A673 (cell line): ENCODE data around the gene C10orf95. TPM values are rescaled to one million over a fixed set of nuclear protein-coding genes. Genes with fewer than 3 reads are reported as not detected.
A peak's percentile ranks its signal among the peaks of the same experiment; 100 is the strongest.

Source experiments
- BruUV-seq: library from RNA; stranded (reverse); fragments of 400-500 nt; replicated peaks from 2 replicates; lab custom pipeline; 2021; lab: Mats Ljungman, UMichigan
- CTCF ChIA-PET: fragments of 300-600 bp; sonication (Branson Sonifier 250); formaldehyde crosslinking; loops from one replicate; lab custom pipeline; 2022; ENCODE audit warnings: antibody characterized with exemption; lab: Charles Lee
- POLR2A ChIA-PET: fragments of 300-600 bp; sonication (Branson Sonifier 250); formaldehyde crosslinking; loops from one replicate; lab custom pipeline; 2022; ENCODE audit warnings: antibody characterized with exemption; ENCODE audit not compliant: low non-redundant PET; lab: Charles Lee
- DNase-seq: peaks from one replicate; pipeline ENCODE4 v3.0.0-alpha.2; 2015; ENCODE audit warnings: low spot score
- H3K27ac ChIP-seq: fragments of 200-600 bp; sonication (generic); 2 replicates; pipeline ENCODE4 v1.5.1; 2016; ENCODE audit warnings: mixed run types, low read depth, mild to moderate bottlenecking, mixed read lengths, antibody characterized with exemption, low read length; ENCODE audit not compliant: poor library complexity, severe bottlenecking
- H3K27me3 ChIP-seq: fragments of 200-600 bp; sonication (generic); replicated peaks from 2 replicates; pipeline ENCODE4 v1.6.1; 2017; ENCODE audit warnings: mixed run types, low read depth, mild to moderate bottlenecking, mixed read lengths, antibody characterized with exemption, low read length; ENCODE audit not compliant: insufficient read depth, poor library complexity
- H3K36me3 ChIP-seq: fragments of 200-600 bp; sonication (generic); 2 replicates; pipeline ENCODE4 v1.6.1; 2016; ENCODE audit warnings: mixed run types, mild to moderate bottlenecking, mixed read lengths, antibody characterized with exemption, low read length; ENCODE audit not compliant: insufficient read depth, poor library complexity, severe bottlenecking
- H3K4me1 ChIP-seq: fragments of 200-600 bp; sonication (generic); 2 replicates; pipeline ENCODE4 v1.6.1; 2017; ENCODE audit warnings: mixed run types, mild to moderate bottlenecking, mixed read lengths, antibody characterized with exemption, low read length; ENCODE audit not compliant: insufficient read depth, poor library complexity, severe bottlenecking
- H3K4me3 ChIP-seq: fragments of 200-600 bp; sonication (generic); 2 replicates; pipeline ENCODE4 v1.5.1; 2016; ENCODE audit warnings: low read depth, mixed run types, mild to moderate bottlenecking, mixed read lengths, low read length; ENCODE audit not compliant: poor library complexity, severe bottlenecking
- H3K9me3 ChIP-seq: fragments of 200-600 bp; sonication (generic); 2 replicates; pipeline ENCODE4 v1.6.1; 2016; ENCODE audit warnings: mixed run types, low read depth, mild to moderate bottlenecking, mixed read lengths, antibody characterized with exemption, low read length; ENCODE audit not compliant: poor library complexity, severe bottlenecking
- CTCF ChIP-seq: fragments of 300-800, 200-600 bp; sonication (generic); conservative IDR thresholded peaks from 2 replicates; pipeline ENCODE4 v1.5.1; 2017; ENCODE audit warnings: low read depth, mild to moderate bottlenecking, antibody characterized with exemption, low read length, moderate library complexity, mixed read lengths
- EZH2 ChIP-seq: fragments of 200-600 bp; sonication (generic); IDR thresholded peaks from 2 replicates; pipeline ENCODE4 v1.6.1; 2017; ENCODE audit warnings: borderline replicate concordance, low read depth, mild to moderate bottlenecking, mixed read lengths, antibody characterized with exemption, low read length; ENCODE audit not compliant: poor library complexity, severe bottlenecking
- intact Hi-C: fragments of 100-400 bp; cut with micrococcal nuclease; formaldehyde crosslinking; loops from one replicate; pipeline ENCODE4 v1.10.0; 2022; ENCODE audit not compliant: unreplicated experiment
- total RNA-seq: library from RNA; stranded (reverse); gene quantifications from 2 replicates; pipeline ENCODE4 v1.2.3, GENCODE V29; 2021

C10orf95 gene
- total RNA-seq, 1 experiment from 2014 or later: not detected

GRCh38 chr10:102450124-102450373, 1.3 kb downstream of the C10orf95 start:
- Histone ChIP-seq H3K27ac (peak overlapping the region; percentile 82), H3K36me3 (peaks cover 7% of the 10 kb centered on the region)

GRCh38 chr10:102449321-102450123, 1.8 kb downstream of the C10orf95 start:
- Histone ChIP-seq H3K4me3 (peak overlapping the region; percentile 89), H3K27me3 (no peaks in the 10 kb centered on the region), H3K27ac (peak overlapping the region; percentile 82), H3K4me1 (peaks cover 6% of the 10 kb centered on the region), H3K36me3 (peaks cover 5% of the 10 kb centered on the region), H3K9me3 (no peaks in the 10 kb centered on the region)
- BruUV-seq: no TSS peak
- ChIA-PET POLR2A (interaction anchor here (0.7 kb wide), 1 partner anchor 17 kb away, joined by 4 read pairs; the partner anchor contains the start of gene CUEDC2), CTCF (interaction anchor here (0.7 kb wide), 1 partner anchor 280 kb away, joined by 6 read pairs; no protein-coding TSS in a partner anchor)
- peak; percentile 74 for DNase-seq
- intact Hi-C loops: no loop called here
- TF ChIP-seq EZH2 (no peak), CTCF (no peak)

More at GRCh38 chr10:102450124-102450373, 1.3 kb downstream of the C10orf95 start:
- no peak for DNase-seq
- intact Hi-C loops: no loop called here
- POLR2A ChIA-PET: interaction anchor here (0.7 kb wide), 1 partner anchor 18 kb away, joined by 4 read pairs; the partner anchor contains the start of gene CUEDC2
- H3K4me1 ChIP-seq: peaks cover 6% of the 10 kb centered on the region
- peak overlapping the region; percentile 89 for H3K4me3 ChIP-seq
- no peaks in the 10 kb centered on the region for H3K27me3 ChIP-seq
- CTCF ChIA-PET: interaction anchor here (0.7 kb wide), 1 partner anchor 281 kb away, joined by 6 read pairs; no protein-coding TSS in a partner anchor
- no peaks in the 10 kb centered on the region for H3K9me3 ChIP-seq
- TF ChIP-seq EZH2 (no peak), CTCF (no peak)
- BruUV-seq: no TSS peak

GRCh38 chr10:102444851-102445250, 6.5 kb downstream of the C10orf95 start:
- Histone ChIP-seq H3K9me3 (no peaks in the 10 kb centered on the region), H3K4me1 (no peaks in the 10 kb centered on the region), H3K36me3 (no peaks in the 10 kb centered on the region), H3K27me3 (no peaks in the 10 kb centered on the region), H3K4me3 (no peak overlapping the region), H3K27ac (no peak overlapping the region)
- CTCF ChIA-PET: no interaction called here
- intact Hi-C loops: no loop called here
- no TSS peak for BruUV-seq
- POLR2A ChIA-PET: no interaction called here
- no peak for DNase-seq
- no peak for TF ChIP-seq EZH2
- no peak for TF ChIP-seq CTCF
